GM10266 (cell line): ENCODE data around the gene FAM241B.
A peak's percentile ranks its signal among the peaks of the same experiment; 100 is the strongest.

Experiments
- DNase-seq: peaks from one replicate; pipeline ENCODE4 v3.0.0; 2012; ENCODE audit errors: extremely low spot score
- TF ChIP-seq, protein P1 (sequence below): IDR thresholded peaks from 2 replicates; pipeline ENCODE4 v1.5.1; 2012; ENCODE audit warnings: mild to moderate bottlenecking, low read depth; ENCODE audit not compliant: control insufficient read depth, insufficient read depth; ENCODE audit errors: missing control alignments

FAM241B gene

GRCh38 chr10:69629897-69630650, at the start of gene FAM241B:
TSS of gene FAM241B (plus strand) at chr10:69630247. CDS start at chr10:69631744, 1,497 bp downstream.
- DNase-seq: peak; percentile 92

DNA sequence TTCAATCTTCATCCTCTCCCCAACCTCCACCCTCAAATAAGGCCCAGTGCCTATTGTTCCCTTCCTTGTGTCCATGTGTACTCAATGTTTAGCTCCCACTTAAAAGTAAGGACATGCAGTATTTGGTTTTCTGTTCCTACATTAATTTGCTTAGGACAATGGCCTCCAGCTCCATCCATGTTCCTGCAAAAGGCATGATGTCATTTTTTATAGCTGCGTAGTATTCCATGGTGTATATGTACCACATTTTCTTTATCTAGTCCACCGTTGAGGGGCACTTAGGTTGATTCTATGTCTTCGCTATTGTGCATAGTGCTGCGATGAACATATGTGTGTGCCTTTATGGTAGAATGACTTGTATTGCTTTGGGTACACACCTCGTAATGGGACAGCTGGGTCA, 49.6 kb upstream of the FAM241B start:
- TF ChIP-seq, protein P1, sequence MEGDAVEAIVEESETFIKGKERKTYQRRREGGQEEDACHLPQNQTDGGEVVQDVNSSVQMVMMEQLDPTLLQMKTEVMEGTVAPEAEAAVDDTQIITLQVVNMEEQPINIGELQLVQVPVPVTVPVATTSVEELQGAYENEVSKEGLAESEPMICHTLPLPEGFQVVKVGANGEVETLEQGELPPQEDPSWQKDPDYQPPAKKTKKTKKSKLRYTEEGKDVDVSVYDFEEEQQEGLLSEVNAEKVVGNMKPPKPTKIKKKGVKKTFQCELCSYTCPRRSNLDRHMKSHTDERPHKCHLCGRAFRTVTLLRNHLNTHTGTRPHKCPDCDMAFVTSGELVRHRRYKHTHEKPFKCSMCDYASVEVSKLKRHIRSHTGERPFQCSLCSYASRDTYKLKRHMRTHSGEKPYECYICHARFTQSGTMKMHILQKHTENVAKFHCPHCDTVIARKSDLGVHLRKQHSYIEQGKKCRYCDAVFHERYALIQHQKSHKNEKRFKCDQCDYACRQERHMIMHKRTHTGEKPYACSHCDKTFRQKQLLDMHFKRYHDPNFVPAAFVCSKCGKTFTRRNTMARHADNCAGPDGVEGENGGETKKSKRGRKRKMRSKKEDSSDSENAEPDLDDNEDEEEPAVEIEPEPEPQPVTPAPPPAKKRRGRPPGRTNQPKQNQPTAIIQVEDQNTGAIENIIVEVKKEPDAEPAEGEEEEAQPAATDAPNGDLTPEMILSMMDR: no peak
- no peak for DNase-seq

More at GRCh38 chr10:69629897-69630650, at the start of gene FAM241B:
- TF ChIP-seq, protein P1: peak; percentile 77

DNA sequence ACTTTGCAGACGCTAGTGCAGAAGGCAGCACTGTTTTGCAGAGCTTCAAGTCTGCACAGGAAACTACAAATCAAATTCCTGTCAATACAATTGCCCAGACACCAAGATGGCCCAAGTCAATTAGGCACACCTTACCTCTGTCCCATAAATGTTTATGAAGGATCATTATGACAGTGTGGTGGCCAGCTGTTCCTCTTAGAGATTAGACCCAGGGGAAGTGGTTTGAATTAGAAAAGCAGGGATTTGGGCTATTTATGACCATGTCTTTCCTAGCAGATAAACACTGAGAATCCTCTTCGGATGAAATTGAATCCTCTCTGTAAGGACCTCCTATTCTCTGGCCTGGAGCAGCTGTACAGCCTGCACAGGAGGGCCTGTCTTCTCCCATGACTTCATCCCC, 46.9 kb upstream of the FAM241B start:
- no peak for DNase-seq
- TF ChIP-seq, protein P1: no peak

DNA sequence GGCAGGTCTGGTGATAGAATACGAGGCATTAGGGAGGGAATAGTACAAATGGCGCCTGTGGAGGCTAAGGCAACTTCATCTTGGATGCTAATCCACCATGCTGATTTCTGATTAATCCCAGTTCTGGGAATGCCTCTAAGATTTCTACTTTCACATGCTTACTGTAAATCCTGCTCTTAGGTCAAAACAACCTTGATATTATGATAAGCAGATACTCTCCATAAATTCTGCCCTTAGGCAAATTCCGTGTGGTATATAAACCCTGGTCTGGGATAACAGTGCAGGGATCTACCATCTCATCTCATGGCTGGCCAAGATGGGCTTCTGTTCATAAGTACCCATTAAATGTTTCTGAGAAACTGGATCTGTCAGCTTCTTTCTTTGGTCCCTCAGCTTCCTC, 45.4 kb upstream of the FAM241B start:
- DNase-seq: no peak
- TF ChIP-seq, protein P1: no peak

DNA sequence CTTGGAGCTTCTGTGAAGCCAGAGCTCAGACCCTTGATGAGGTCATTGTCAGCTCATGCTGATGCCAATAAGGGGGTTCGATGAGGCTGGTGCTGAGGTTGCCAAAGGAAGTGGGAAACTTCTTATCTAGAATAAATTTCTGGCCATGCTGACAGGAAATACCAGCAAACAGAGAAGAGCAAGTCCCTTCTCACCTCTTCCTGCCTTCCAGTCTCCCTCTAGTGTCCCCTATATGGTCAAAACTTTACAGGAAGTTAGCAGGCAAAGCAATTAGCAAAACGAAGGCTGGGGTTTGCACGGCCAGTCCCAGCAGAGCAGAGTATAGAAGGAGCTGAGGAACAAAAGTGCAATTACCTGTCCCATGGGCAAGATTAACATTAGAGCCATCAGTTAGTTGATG, 41.7 kb upstream of the FAM241B start:
- TF ChIP-seq, protein P1: no peak
- no peak for DNase-seq

- no peak for DNase-seq
- TF ChIP-seq, protein P1: no peak
These were observed 29.2 kb upstream of the FAM241B start for GRCh38 chr10:69600761-69601330.

GRCh38 chr10:69609077-69609476, 21.0 kb upstream of the FAM241B start:
- DNase-seq: no peak
- TF ChIP-seq, protein P1: no peak
